HG02588 (cell line): ENCODE results near the gene PNLIPRP2.

Experiments used
- ATAC-seq: cut with Tn5 transposase; IDR thresholded peaks from one replicate; pipeline ENCODE4 v1.9.1; 2021; ENCODE audit warnings: mild to moderate bottlenecking, moderate library complexity; ENCODE audit not compliant: unreplicated experiment

PNLIPRP2 gene

GRCh38 chr10:116676633-116677032 is 55.9 kb downstream of the PNLIPRP2 start:
- no peak for ATAC-seq

GRCh38 chr10:116679351-116679750 is 58.6 kb downstream of the PNLIPRP2 start:
- no peak for ATAC-seq

GRCh38 chr10:116683166-116683565 is 62.4 kb downstream of the PNLIPRP2 start:
- ATAC-seq, result no peak

GRCh38 chr10:116683821-116684220 is 63.1 kb downstream of the PNLIPRP2 start:
- no peak for ATAC-seq

GRCh38 chr10:116684781-116685180 is 64.0 kb downstream of the PNLIPRP2 start:
- ATAC-seq, result no peak

- no peak for ATAC-seq
These were observed 65.1 kb downstream of the PNLIPRP2 start for GRCh38 chr10:116685807-116686206.

- ATAC-seq, result no peak
These were observed 65.9 kb downstream of the PNLIPRP2 start for GRCh38 chr10:116686632-116687031.

GRCh38 chr10:116687633-116688032 is 66.9 kb downstream of the PNLIPRP2 start:
- ATAC-seq, result no peak

- ATAC-seq, result no peak
These were observed 67.5 kb downstream of the PNLIPRP2 start for GRCh38 chr10:116688241-116688711.

- ATAC-seq, result no peak
These were observed 68.2 kb downstream of the PNLIPRP2 start for GRCh38 chr10:116688741-116689495.

- no peak for ATAC-seq
These were observed 69.0 kb downstream of the PNLIPRP2 start for GRCh38 chr10:116689744-116690143.

GRCh38 chr10:116690356-116691322 is 69.9 kb downstream of the PNLIPRP2 start:
- ATAC-seq, result no peak

- ATAC-seq, result no peak
These were observed 70.9 kb downstream of the PNLIPRP2 start for GRCh38 chr10:116691635-116692034.

GRCh38 chr10:116692225-116692624 is 71.5 kb downstream of the PNLIPRP2 start:
- no peak for ATAC-seq

- no peak for ATAC-seq
These were observed 73.6 kb downstream of the PNLIPRP2 start for GRCh38 chr10:116694243-116694926.
